Neural cell (in vitro differentiated cells): ENCODE results near the gene SERPINB12. TPM values are rescaled to one million over a fixed set of nuclear protein-coding genes. Genes with fewer than 3 reads are reported as not detected.

Source experiments
- H2AFZ ChIP-seq: fragments of 200-600, 300-800 bp; sonication (generic), shearing (Covaris generic); 2 replicates; pipeline ENCODE4 v1.6.0; 2014; ENCODE audit warnings: low read depth, mild to moderate bottlenecking, antibody characterized with exemption, low read length, moderate library complexity
- H3F3A ChIP-seq: fragments of 200-600 bp; shearing (Covaris generic); 2 replicates; pipeline ENCODE4 v1.6.1; 2016; ENCODE audit warnings: mild to moderate bottlenecking, moderate library complexity, mixed read lengths, antibody characterized with exemption, low read length; ENCODE audit not compliant: insufficient read depth, poor library complexity, severe bottlenecking
- H3K27ac ChIP-seq: fragments of 200-600, 300-800 bp; sonication (generic), shearing (Covaris generic); 2 replicates; pipeline ENCODE4 v1.5.1; 2014; ENCODE audit warnings: mild to moderate bottlenecking, low read length, moderate library complexity
- H3K27me3 ChIP-seq: fragments of 300-800, 200-600 bp; sonication (generic), shearing (Covaris generic); 2 replicates; pipeline ENCODE4 v1.6.0; 2014; ENCODE audit warnings: mild to moderate bottlenecking, low read depth, low read length, moderate library complexity; ENCODE audit not compliant: insufficient read depth
- H3K36me3 ChIP-seq: fragments of 300-800, 200-600 bp; sonication (generic), shearing (Covaris generic); 2 replicates; pipeline ENCODE4 v1.5.1; 2014; ENCODE audit warnings: mild to moderate bottlenecking, antibody characterized with exemption, low read length, moderate library complexity; ENCODE audit not compliant: insufficient read depth
- H3K4me2 ChIP-seq: fragments of 300-800, 200-600 bp; sonication (generic), shearing (Covaris generic); 2 replicates; pipeline ENCODE4 v1.6.0; 2014; ENCODE audit warnings: mild to moderate bottlenecking, low read length
- H3K4me3 ChIP-seq: fragments of 300-800, 200-600 bp; sonication (generic), shearing (Covaris generic); 2 replicates; pipeline ENCODE4 v1.5.1; 2014; ENCODE audit warnings: mild to moderate bottlenecking, low read length, moderate library complexity
- H3K79me2 ChIP-seq: fragments of 200-600 bp; shearing (Covaris generic); replicated peaks from 2 replicates; pipeline ENCODE4 v1.6.0; 2014; ENCODE audit warnings: mild to moderate bottlenecking, low read length, moderate library complexity; ENCODE audit not compliant: insufficient read depth
- H3K9ac ChIP-seq: fragments of 300-800, 200-600 bp; sonication (generic), shearing (Covaris generic); 2 replicates; pipeline ENCODE4 v1.6.1; 2016; ENCODE audit warnings: mild to moderate bottlenecking, low read length, mixed read lengths
- H3K9me2 ChIP-seq: fragments of 200-600 bp; shearing (Covaris generic); 2 replicates; pipeline ENCODE4 v1.6.1; 2016; ENCODE audit warnings: mild to moderate bottlenecking, low read length, mixed read lengths; ENCODE audit not compliant: insufficient read depth
- H3K9me3 ChIP-seq: fragments of 200-600, 300-800 bp; sonication (generic), shearing (Covaris generic); 2 replicates; pipeline ENCODE4 v1.6.1; 2016; ENCODE audit warnings: mild to moderate bottlenecking, mixed run types, low read length, moderate library complexity, mixed read lengths
- H4K20me1 ChIP-seq: fragments of 200-600 bp; shearing (Covaris generic); 2 replicates; pipeline ENCODE4 v1.6.1; 2016; ENCODE audit warnings: mild to moderate bottlenecking, mixed run types; ENCODE audit not compliant: insufficient read depth
- EP300 ChIP-seq: fragments of 450-650 bp; conservative IDR thresholded peaks from 2 replicates; pipeline ENCODE4 v1.6.1; 2014; ENCODE audit warnings: antibody characterized with exemption, mild to moderate bottlenecking, moderate library complexity; ENCODE audit not compliant: poor library complexity, severe bottlenecking
- EZH2 ChIP-seq: fragments of 200-600, 300-800 bp; shearing (Covaris generic), sonication (generic); IDR thresholded peaks from 2 replicates; pipeline ENCODE4 v1.6.1; 2014; ENCODE audit warnings: antibody characterized with exemption, low read length, borderline replicate concordance, mild to moderate bottlenecking; ENCODE audit not compliant: insufficient read depth, poor library complexity, severe bottlenecking
- MXI1 ChIP-seq: fragments of 450-650 bp; conservative IDR thresholded peaks from 2 replicates; pipeline ENCODE4 v1.6.1; 2014; ENCODE audit warnings: antibody characterized with exemption, mild to moderate bottlenecking; ENCODE audit not compliant: poor library complexity, severe bottlenecking
- POLR2AphosphoS5 ChIP-seq: IDR thresholded peaks from 2 replicates; pipeline ENCODE4 v1.6.1; 2012
- RAD21 ChIP-seq: fragments of 450-650 bp; conservative IDR thresholded peaks from 2 replicates; pipeline ENCODE4 v1.6.1; 2014; ENCODE audit warnings: antibody characterized with exemption, mild to moderate bottlenecking, moderate library complexity
- REST ChIP-seq: IDR thresholded peaks from 2 replicates; pipeline ENCODE4 v1.6.1; 2012; ENCODE audit warnings: borderline replicate concordance
- SMC3 ChIP-seq: fragments of 450-650 bp; conservative IDR thresholded peaks from 2 replicates; pipeline ENCODE4 v1.6.1; 2014; ENCODE audit warnings: antibody characterized with exemption, mild to moderate bottlenecking, moderate library complexity; ENCODE audit not compliant: poor library complexity
- TAF1 ChIP-seq: IDR thresholded peaks from 2 replicates; pipeline ENCODE4 v1.6.1; 2012; ENCODE audit warnings: low read depth
- polyA plus RNA-seq: library from polyadenylated mRNA; depleted of rRNA; stranded (reverse); fragments of >200 nt; gene quantifications from 2 replicates; pipeline ENCODE4 v1.2.3, GENCODE V29; 2014
- TF ChIP-seq, protein P1 (sequence below): fragments of 450-650 bp; IDR thresholded peaks from 2 replicates; pipeline ENCODE4 v1.5.1; 2014; ENCODE audit warnings: antibody characterized with exemption, mild to moderate bottlenecking, moderate library complexity; ENCODE audit not compliant: poor library complexity, severe bottlenecking

SERPINB12 gene
- polyA plus RNA-seq, 1 donor from 2014 or later: not detected

- TF ChIP-seq, protein P1, sequence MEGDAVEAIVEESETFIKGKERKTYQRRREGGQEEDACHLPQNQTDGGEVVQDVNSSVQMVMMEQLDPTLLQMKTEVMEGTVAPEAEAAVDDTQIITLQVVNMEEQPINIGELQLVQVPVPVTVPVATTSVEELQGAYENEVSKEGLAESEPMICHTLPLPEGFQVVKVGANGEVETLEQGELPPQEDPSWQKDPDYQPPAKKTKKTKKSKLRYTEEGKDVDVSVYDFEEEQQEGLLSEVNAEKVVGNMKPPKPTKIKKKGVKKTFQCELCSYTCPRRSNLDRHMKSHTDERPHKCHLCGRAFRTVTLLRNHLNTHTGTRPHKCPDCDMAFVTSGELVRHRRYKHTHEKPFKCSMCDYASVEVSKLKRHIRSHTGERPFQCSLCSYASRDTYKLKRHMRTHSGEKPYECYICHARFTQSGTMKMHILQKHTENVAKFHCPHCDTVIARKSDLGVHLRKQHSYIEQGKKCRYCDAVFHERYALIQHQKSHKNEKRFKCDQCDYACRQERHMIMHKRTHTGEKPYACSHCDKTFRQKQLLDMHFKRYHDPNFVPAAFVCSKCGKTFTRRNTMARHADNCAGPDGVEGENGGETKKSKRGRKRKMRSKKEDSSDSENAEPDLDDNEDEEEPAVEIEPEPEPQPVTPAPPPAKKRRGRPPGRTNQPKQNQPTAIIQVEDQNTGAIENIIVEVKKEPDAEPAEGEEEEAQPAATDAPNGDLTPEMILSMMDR: peak; percentile 39
- TF ChIP-seq SMC3 (no peak), EP300 (no peak), EZH2 (no peak)
- no peak overlapping the region for H3K4me3 ChIP-seq
- H3K36me3 ChIP-seq: no peaks in the 10 kb centered on the region
- H3K9ac ChIP-seq: no peak overlapping the region
- no peak overlapping the region for H3K4me2 ChIP-seq
- no peaks in the 10 kb centered on the region for H3K27me3 ChIP-seq
- no peaks in the 10 kb centered on the region for H3K9me2 ChIP-seq
- no peaks in the 10 kb centered on the region for H3K79me2 ChIP-seq
- H2AFZ ChIP-seq: no peak overlapping the region
- no peak overlapping the region for H3K27ac ChIP-seq
- H3K9me3 ChIP-seq: no peaks in the 10 kb centered on the region
- no peaks in the 10 kb centered on the region for H3F3A ChIP-seq
- H4K20me1 ChIP-seq: no peaks in the 10 kb centered on the region
Observed at GRCh38 chr18:63578357-63578958, 36.3 kb downstream of the SERPINB12 start.

DNA sequence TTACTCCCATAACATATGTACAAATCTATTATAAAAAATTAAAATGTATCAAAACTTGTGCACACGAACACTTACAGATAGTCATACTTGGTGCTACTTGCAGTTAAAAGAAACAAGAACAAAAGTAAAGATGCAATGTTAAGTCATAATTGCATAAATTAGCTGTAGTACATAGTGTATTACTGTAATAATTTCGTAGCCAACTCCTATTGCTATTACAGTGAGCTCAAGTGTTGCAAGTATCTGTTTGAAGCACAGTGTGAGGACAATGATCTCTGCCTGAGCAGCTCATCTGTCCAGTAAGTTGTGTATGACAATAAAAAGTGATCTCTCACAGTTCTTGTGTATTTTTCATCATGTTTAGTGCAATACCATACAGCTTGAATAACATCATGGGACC lies 37.4 kb downstream of the SERPINB12 start:
- Histone ChIP-seq H3K4me2 (no peak overlapping the region), H3K9me2 (no peaks in the 10 kb centered on the region), H3K79me2 (no peaks in the 10 kb centered on the region), H3K36me3 (no peaks in the 10 kb centered on the region), H2AFZ (no peak overlapping the region), H3K27ac (no peak overlapping the region), H3K27me3 (no peaks in the 10 kb centered on the region), H3K4me3 (no peak overlapping the region), H3K9me3 (no peaks in the 10 kb centered on the region), H4K20me1 (no peaks in the 10 kb centered on the region), H3F3A (no peaks in the 10 kb centered on the region), H3K9ac (no peak overlapping the region)
- no peak for TF ChIP-seq EP300
- TF ChIP-seq MXI1: no peak
- no peak for TF ChIP-seq EZH2
- TF ChIP-seq TAF1: no peak
- no peak for TF ChIP-seq RAD21
- TF ChIP-seq POLR2AphosphoS5: no peak
- TF ChIP-seq REST: no peak
